Activated CD4-positive, alpha-beta T cell treated with anti-CD3 and anti-CD28 coated beads, Interleukin-2, amount 50 U/mL, for 16 hours (primary cell): Measurements from ENCODE around the gene PITX2.

Experiments used
- DNase-seq: peaks from one replicate; pipeline ENCODE4 v3.0.0-alpha.2; 2020

PITX2 gene

GRCh38 chr4:110621839-110622751 is 782 bp downstream of the PITX2 start:
- no peak for DNase-seq

GRCh38 chr4:110621328-110621812 is 1.5 kb downstream of the PITX2 start:
- DNase-seq: no peak

- peak; percentile 26 for DNase-seq
Measured at GRCh38 chr4:110620691-110621327, 2.1 kb downstream of the PITX2 start.

GRCh38 chr4:110620322-110620690 is 2.6 kb downstream of the PITX2 start:
- DNase-seq: no peak

GRCh38 chr4:110619463-110620247 is 3.2 kb downstream of the PITX2 start:
- DNase-seq: no peak

- no peak for DNase-seq
Measured at GRCh38 chr4:110618581-110619462, 4.1 kb downstream of the PITX2 start.

- no peak for DNase-seq
Measured at GRCh38 chr4:110617646-110618580, 5.0 kb downstream of the PITX2 start.

- no peak for DNase-seq
Measured at GRCh38 chr4:110617075-110617640, 5.7 kb downstream of the PITX2 start.

- no peak for DNase-seq
Measured at GRCh38 chr4:110616238-110617074, 6.4 kb downstream of the PITX2 start.

- no peak for DNase-seq
Measured at GRCh38 chr4:110615353-110616237, 7.3 kb downstream of the PITX2 start.

GRCh38 chr4:110614976-110615352 is 7.9 kb downstream of the PITX2 start:
- DNase-seq: no peak

GRCh38 chr4:110614173-110614963 is 8.5 kb downstream of the PITX2 start:
- no peak for DNase-seq

- no peak for DNase-seq
Measured at GRCh38 chr4:110613745-110614144, 9.1 kb downstream of the PITX2 start.

- no peak for DNase-seq
Measured at GRCh38 chr4:110612631-110613269, 10.1 kb downstream of the PITX2 start.

GRCh38 chr4:110611968-110612447 is 10.9 kb downstream of the PITX2 start:
- DNase-seq: no peak

GRCh38 chr4:110610940-110611831 is 11.7 kb downstream of the PITX2 start:
- DNase-seq: no peak
